GM20000 (cell line): ENCODE results near the gene PBX1.

Source experiments
- DNase-seq: peaks from one replicate; pipeline ENCODE4 v3.0.0; 2012; ENCODE audit warnings: low spot score
- CTCF ChIP-seq: IDR thresholded peaks from 2 replicates; pipeline ENCODE4 v1.5.1; 2012; ENCODE audit warnings: mild to moderate bottlenecking, control low read depth; ENCODE audit errors: extremely low read depth, missing control alignments

PBX1 gene

GRCh38 chr1:164726235-164726634, 167.3 kb downstream of the PBX1 start:
- DNase-seq = no peak
- TF ChIP-seq CTCF = no peak

DNA sequence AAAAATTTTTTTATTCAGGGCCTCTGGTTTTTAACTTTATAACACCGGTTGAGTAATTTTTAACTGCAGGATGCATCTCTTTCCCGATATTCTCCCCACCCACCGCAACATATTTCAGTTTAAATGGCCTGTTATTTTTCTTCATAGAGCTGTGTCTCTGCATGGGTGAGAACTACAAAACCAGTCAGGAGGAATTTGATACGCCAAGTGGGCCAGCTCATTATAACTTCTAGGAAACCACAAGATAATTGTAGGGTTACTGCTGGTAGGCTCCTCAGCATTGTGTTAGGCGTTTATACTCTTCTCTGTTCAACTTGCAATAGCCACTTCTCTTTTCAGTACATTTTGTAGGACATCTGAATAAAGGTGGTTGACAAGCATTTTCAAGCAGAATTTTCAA, 169.7 kb downstream of the PBX1 start:
- no peak for TF ChIP-seq CTCF
- DNase-seq = no peak

DNA sequence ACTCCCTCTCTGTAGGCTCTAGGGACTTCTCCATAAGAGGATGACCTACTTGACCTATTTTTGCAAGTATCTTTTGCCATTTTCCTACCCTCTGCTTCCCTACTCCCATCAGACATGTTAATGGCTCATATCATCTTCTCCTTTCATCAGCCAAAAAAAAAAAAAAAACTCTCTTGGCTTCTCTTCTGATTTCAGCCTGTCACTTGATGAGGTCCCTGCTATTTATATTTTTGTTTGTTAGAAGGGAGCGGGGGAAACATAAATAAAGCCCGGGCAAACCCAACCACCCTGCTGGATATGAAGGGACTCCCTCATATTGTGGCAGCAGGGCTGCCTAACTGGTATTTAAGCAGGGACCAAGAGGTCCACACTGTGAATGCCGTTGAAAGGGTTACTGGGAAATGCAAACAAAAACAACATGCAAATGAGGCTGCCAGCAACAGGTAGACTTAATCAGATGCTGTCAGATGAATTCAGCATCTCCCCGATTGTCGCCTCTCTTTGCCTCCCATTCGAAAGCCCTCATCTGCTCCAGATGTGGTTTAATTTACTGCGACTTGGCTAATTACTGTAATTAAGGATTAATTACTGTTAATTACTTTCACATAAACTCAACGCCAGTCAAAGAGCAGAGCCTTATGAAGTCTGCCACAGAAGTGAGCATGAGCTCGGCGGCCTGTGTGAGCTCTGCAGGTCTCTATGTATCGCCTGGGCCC, 172.3 kb downstream of the PBX1 start:
- DNase-seq = no peak
- no peak for TF ChIP-seq CTCF

DNA sequence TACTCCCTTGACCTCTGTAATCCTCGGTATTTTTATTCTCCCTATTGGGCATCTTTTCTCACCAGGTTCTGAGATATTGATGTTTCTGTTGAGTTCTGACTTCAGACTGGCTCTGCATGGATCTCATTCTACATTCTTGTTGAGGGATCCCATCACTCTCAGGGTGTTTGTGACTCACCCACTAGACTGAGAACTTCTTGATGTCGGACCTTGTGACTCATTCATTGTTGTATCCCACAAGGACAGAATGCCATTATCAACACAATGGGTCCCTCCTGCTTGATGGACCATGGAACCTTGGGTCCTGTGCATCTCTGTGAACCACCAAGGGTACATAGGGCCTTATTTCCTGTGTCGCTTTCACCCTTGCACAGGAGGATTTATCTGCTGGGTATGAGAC, 174.1 kb downstream of the PBX1 start:
- TF ChIP-seq CTCF = no peak
- no peak for DNase-seq

DNA sequence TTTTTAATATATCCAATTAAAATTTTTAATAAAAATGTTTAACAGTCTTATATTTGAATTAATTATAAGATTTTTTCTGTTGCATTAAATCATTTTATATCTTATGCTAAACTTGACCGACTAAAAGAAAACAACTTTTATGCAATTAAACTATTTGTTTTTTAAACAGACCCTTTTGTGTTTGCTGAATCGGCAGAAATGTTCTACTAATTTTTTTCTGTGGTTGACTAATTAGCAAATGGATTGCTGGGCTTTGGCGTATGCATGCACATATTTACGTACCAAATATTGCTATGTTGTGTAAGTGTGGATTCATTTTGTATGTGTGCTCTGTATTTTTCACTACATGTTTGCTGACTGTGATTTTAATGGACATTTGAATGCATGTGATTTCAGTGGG, 174.8 kb downstream of the PBX1 start:
- TF ChIP-seq CTCF = no peak
- no peak for DNase-seq

- no peak for TF ChIP-seq CTCF
- no peak for DNase-seq
These were observed 176.5 kb downstream of the PBX1 start for GRCh38 chr1:164735315-164736052.

GRCh38 chr1:164736137-164736536, 177.2 kb downstream of the PBX1 start:
- DNase-seq = no peak
- TF ChIP-seq CTCF = no peak
